Esophagus squamous epithelium (tissue), 5 donors: ENCODE results near the gene RNASE7. TPM values are rescaled to one million over a fixed set of nuclear protein-coding genes. Genes with fewer than 3 reads are reported as not detected.
"Not testable (repeated sequence)": the region's sequence is repeated elsewhere in the genome, so short reads cannot be mapped to it uniquely, and the experiment has no call there.

Experiments
- DNase-seq: peaks from one replicate; lab custom pipeline; 2025; lab: John Stamatoyannopoulos, UW
- H3K27ac ChIP-seq, 4 donors: fragments of 200-600 bp; sonication (generic); one replicate each; pipeline ENCODE4 v1.5.1; 2016 to 2019; ENCODE audit warnings: mild to moderate bottlenecking in 1 of 4
- H3K27me3 ChIP-seq, 4 donors: fragments of 200-600 bp; sonication (generic); 1 replicate in 3 of 4; 2 replicates in 1 of 4; pipeline versions ENCODE4 v1.5.1 to v1.6.0; 2017 to 2021; ENCODE audit warnings: antibody characterized with exemption in 1 of 4
- H3K36me3 ChIP-seq, 3 donors: fragments of 200-600 bp; sonication (generic); one replicate each; pipeline ENCODE4 v1.5.1; 2016 to 2019
- H3K4me1 ChIP-seq, 3 donors: fragments of 200-600 bp; sonication (generic); one replicate each; pipeline ENCODE4 v1.5.1; 2017 to 2019
- H3K4me3 ChIP-seq, 4 donors: fragments of 200-600 bp; sonication (generic); 1 replicate in 3 of 4; 2 replicates in 1 of 4; pipeline ENCODE4 v1.5.1; 2016 to 2019; ENCODE audit warnings: mild to moderate bottlenecking in 2 of 4, moderate library complexity in 1 of 4
- H3K9me3 ChIP-seq, 3 donors: fragments of 200-600 bp; sonication (generic); one replicate each; pipeline ENCODE4 v1.5.1; 2016 to 2019
- POLR2A ChIP-seq, 4 donors: fragments of 450-650 bp; IDR thresholded peaks; one replicate each; pipeline ENCODE4 v1.6.1; 2017; ENCODE audit warnings: antibody characterized with exemption in 4 of 4, mild to moderate bottlenecking in 4 of 4, moderate library complexity in 3 of 4
- WGBS, 2 donors: methylation state at CpG; one replicate each; pipeline ENCODE4 v1.1.5; 2018; 5-methylcytosine and 5-hydroxymethylcytosine counted together
- intact Hi-C: fragments of 100-400 bp; cut with DNase I; formaldehyde crosslinking; loops from one replicate; pipeline ENCODE4 v1.15.0; 2022
- total RNA-seq, 4 donors: library from RNA; depleted of rRNA; stranded (reverse); fragments of >200 nt; gene quantifications; one replicate each; pipeline ENCODE4 v1.1.0, GENCODE V29; 2016
- TF ChIP-seq, protein P1 (sequence below), 6 experiments: fragments of 450-650 bp in 4 of 6; fragments of 200-600 bp in 2 of 6; sonication (generic) in 2 of 6; IDR thresholded peaks; one replicate each; pipeline ENCODE4 v1.5.1; 2016 to 2019; ENCODE audit warnings: antibody characterized with exemption in 6 of 6, mild to moderate bottlenecking in 4 of 6, moderate library complexity in 4 of 6
- donor health status: DM: yes; HTN: yes; CAD: no.

Gene RNASE7
- total RNA-seq, 4 donors from 2014 or later = 0.97 to 13.3 (median 1.1) TPM; not detected in 1

- Histone ChIP-seq H3K4me3 (peak within 1 kb of the TSS in 3 of 4 donors; percentile 4 to 33 (median 32)), H3K27me3 (no peaks in the 10 kb centered on the region), H3K36me3 (peaks cover 8 to 37% (median 32%) of the 10 kb centered on the region in 3 donors), H3K4me1 (peaks cover 9 to 62% (median 14%) of the 10 kb centered on the region in 3 donors), H3K9me3 (no peaks in the 10 kb centered on the region), H3K27ac (peak within 1 kb of the TSS; percentile 71 to 89 (median 82))
- intact Hi-C loops = no loop called here
- DNase-seq = no peak
- no peak for TF ChIP-seq POLR2A (IDR thresholded peaks at IDR 0.05)
- TF ChIP-seq, protein P1, sequence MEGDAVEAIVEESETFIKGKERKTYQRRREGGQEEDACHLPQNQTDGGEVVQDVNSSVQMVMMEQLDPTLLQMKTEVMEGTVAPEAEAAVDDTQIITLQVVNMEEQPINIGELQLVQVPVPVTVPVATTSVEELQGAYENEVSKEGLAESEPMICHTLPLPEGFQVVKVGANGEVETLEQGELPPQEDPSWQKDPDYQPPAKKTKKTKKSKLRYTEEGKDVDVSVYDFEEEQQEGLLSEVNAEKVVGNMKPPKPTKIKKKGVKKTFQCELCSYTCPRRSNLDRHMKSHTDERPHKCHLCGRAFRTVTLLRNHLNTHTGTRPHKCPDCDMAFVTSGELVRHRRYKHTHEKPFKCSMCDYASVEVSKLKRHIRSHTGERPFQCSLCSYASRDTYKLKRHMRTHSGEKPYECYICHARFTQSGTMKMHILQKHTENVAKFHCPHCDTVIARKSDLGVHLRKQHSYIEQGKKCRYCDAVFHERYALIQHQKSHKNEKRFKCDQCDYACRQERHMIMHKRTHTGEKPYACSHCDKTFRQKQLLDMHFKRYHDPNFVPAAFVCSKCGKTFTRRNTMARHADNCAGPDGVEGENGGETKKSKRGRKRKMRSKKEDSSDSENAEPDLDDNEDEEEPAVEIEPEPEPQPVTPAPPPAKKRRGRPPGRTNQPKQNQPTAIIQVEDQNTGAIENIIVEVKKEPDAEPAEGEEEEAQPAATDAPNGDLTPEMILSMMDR (IDR thresholded peaks at IDR 0.05) = no peak
- 40 to 49% methylated on average over 5 to 6 of the region's 6 CpGs for WGBS, 2 donors
Measured at GRCh38 chr14:20998674-20999366, 43.3 kb upstream of the RNASE7 start, which contains the start of gene SLC39A2. TSS of gene SLC39A2 (plus strand) at chr14:20999293. CDS start at chr14:20999447, 154 bp downstream.

GRCh38 chr14:20999591-20999990, 42.6 kb upstream of the RNASE7 start:
- H3K9me3 ChIP-seq = no peaks in the 10 kb centered on the region
- DNase-seq = no peak
- intact Hi-C loops = no loop called here
- 49 to 71% methylated on average over 3 to 4 of the region's 4 CpGs for WGBS, 2 donors
- peak overlapping the region; percentile 56 to 89 (median 77) for H3K27ac ChIP-seq
- H3K4me1 ChIP-seq = peaks cover 9 to 62% (median 14%) of the 10 kb centered on the region in 3 donors
- H3K4me3 ChIP-seq = peak overlapping the region in 1 of 4 donors; percentile 33
- no peak for TF ChIP-seq POLR2A (IDR thresholded peaks at IDR 0.05)
- TF ChIP-seq, protein P1 (IDR thresholded peaks at IDR 0.05) = no peak
- H3K36me3 ChIP-seq = peaks cover 7 to 29% (median 25%) of the 10 kb centered on the region in 3 donors
- H3K27me3 ChIP-seq = no peaks in the 10 kb centered on the region

- H3K4me1 ChIP-seq = peaks cover 9 to 52% (median 14%) of the 10 kb centered on the region in 3 donors
- no peak overlapping the region for H3K27ac ChIP-seq
- no peaks in the 10 kb centered on the region for H3K27me3 ChIP-seq
- no peak overlapping the region for H3K4me3 ChIP-seq
- no peak for TF ChIP-seq POLR2A (IDR thresholded peaks at IDR 0.05)
- TF ChIP-seq, protein P1 (IDR thresholded peaks at IDR 0.05) = no peak
- WGBS, 2 donors = 74 to 86% methylated on average over 4 of the region's 7 CpGs
- peaks cover 0 to 13% (median 9%) of the 10 kb centered on the region in 3 donors for H3K36me3 ChIP-seq
- H3K9me3 ChIP-seq = no peaks in the 10 kb centered on the region
- DNase-seq = no peak
- intact Hi-C loops = no loop called here
Measured at GRCh38 chr14:21001218-21001617, 40.9 kb upstream of the RNASE7 start.

DNA sequence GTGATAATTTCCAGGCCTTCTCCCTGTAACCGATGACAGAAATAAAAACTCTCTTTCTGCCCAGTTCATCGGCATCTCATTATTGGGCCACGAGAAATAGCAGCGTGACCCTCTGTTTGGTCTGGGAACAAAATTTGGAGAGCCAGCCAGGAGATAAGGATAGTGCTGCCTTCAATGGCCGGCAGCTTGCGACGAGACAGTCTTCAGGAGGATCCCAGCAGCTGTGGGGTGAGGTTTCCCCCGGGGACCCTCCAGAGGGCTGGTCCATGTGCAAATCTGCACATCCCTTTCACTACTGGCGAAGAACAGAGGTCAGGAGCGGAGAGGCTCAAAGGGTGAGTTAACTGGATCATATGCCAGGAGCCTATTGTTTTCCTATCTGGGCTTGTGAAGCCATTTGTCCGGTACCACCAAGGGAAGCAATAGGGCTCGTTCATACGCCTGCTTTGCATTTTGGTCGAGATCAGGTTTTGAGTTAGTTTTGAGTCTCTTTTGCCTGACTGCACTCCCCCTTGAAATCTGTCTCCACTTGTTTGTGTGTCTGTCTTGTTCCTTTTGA, 38.3 kb upstream of the RNASE7 start:
- H3K36me3 ChIP-seq = no peaks in the 10 kb centered on the region

DNA sequence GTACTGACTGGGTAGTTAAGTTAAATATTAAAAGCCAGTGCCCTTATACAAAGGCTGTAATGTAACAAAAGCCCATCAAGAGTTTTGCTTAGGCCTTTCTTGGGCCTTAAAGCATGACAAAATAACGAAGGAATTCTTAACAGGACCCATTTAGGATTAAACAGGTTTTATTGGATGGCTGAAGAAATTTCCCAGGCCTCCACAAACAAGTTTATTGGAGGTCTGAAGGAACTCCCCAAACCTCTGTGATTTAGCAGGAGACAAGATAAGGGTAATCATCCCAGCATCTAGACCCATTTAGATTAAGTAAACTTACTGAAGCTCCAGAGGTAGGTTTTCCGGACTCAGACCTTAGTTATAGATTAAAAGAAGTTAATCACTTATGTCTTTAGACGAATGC, 32.4 kb upstream of the RNASE7 start:
- not testable (repeated sequence) for H3K27ac ChIP-seq, H3K4me3 ChIP-seq, H3K9me3 ChIP-seq, H3K36me3 ChIP-seq, H3K27me3 ChIP-seq, DNase-seq
- peaks cover 0 to 12% (median 0%) of the 10 kb centered on the region in 3 donors for H3K4me1 ChIP-seq
- intact Hi-C loops = loop anchor here (10.0 kb wide), 1 partner anchor 85 kb away; the partner anchor contains the start of gene ZNF219
- 82 to 83% methylated on average over 3 of the region's 3 CpGs for WGBS, 2 donors

More for the DNA sequence above, 38.3 kb upstream of the RNASE7 start:
- 87 to 88% methylated on average over 8 to 11 of the region's 14 CpGs for WGBS, 2 donors
- no peak for TF ChIP-seq POLR2A (IDR thresholded peaks at IDR 0.05)
- TF ChIP-seq, protein P1 (IDR thresholded peaks at IDR 0.05) = no peak
- intact Hi-C loops = no loop called here
- Histone ChIP-seq H3K27ac (no peak overlapping the region), H3K4me1 (peaks cover 7 to 26% (median 9%) of the 10 kb centered on the region in 3 donors), H3K27me3 (no peaks in the 10 kb centered on the region), H3K4me3 (no peak overlapping the region), H3K9me3 (no peaks in the 10 kb centered on the region)
- no peak for DNase-seq
